ENCODE results near the gene ZFYVE28. TPM values are rescaled to one million over a fixed set of nuclear protein-coding genes. Genes with fewer than 3 reads are reported as not detected.

The ZFYVE28 gene
- total and polyA plus RNA-seq, 2 donors (not counting 1 experiment from before 2014, with no cell fraction given): 5.8 to 12.1 TPM

- Histone ChIP-seq H3K9ac (ENCODE audit: low read length) (no peak overlapping the region), H3K79me2 (ENCODE audit: control insufficient read depth, insufficient read depth, low read length) (no peaks in the 10 kb centered on the region), H3K36me3 (replicated peaks in 1 of 2; ENCODE audit: control extremely low read depth in 1 of 2, control insufficient read depth in 1 of 2, extremely low read depth in 1 of 2, insufficient read depth in 2 of 2, low read length in 1 of 2) (no peaks in the 10 kb centered on the region), H3K4me2 (replicated peaks; ENCODE audit: low read depth, low read length, poor library complexity, severe bottlenecking) (peak overlapping the region; percentile 52), H3K9me3 (ENCODE audit: control extremely low read depth in 1 of 3, control insufficient read depth in 2 of 3, insufficient read depth in 1 of 3, low read length in 2 of 3) (no peaks in the 10 kb centered on the region), H3K4me3 (ENCODE audit: control extremely low read depth in 1 of 5, extremely low read depth in 1 of 5, insufficient read depth in 1 of 5, low read depth in 2 of 5, low read length in 4 of 5) (no peak overlapping the region), H4K20me1 (ENCODE audit: control insufficient read depth, insufficient read depth, low read length, poor library complexity, severe bottlenecking) (no peaks in the 10 kb centered on the region), H2AFZ (ENCODE audit: insufficient read depth, low read depth, low read length, poor library complexity, severe bottlenecking) (no peak overlapping the region), H3K27ac (ENCODE audit: low read length in 2 of 2) (no peak overlapping the region), H3K27me3 (replicated peaks in 1 of 4; ENCODE audit: control extremely low read depth in 1 of 4, control insufficient read depth in 3 of 4, insufficient read depth in 4 of 4, low read length in 3 of 4) (peaks cover 0 to 18% (median 0%) of the 10 kb centered on the region in 4 experiments), H3K4me1 (ENCODE audit: control insufficient read depth in 2 of 2, insufficient read depth in 2 of 2, low read length in 2 of 2) (peaks cover 12 to 14% of the 10 kb centered on the region in 2 donors)
- ChIA-PET POLR2A (no interaction called here), CTCF (no interaction called here)
- DNase-seq (no peak), ATAC-seq (ENCODE audit: low read depth) (no peak)
- peaks cover 15% of the 10 kb centered on the region for H3K4me1 Mint-ChIP-seq
- intact Hi-C loops (cut with micrococcal nuclease): loop anchor here (1.0 kb wide), 1 partner anchor 72 kb away; the partner anchor contains the start of gene MXD4
- H3K27ac Mint-ChIP-seq: peak overlapping the region; percentile 70
- H3K9me3 Mint-ChIP-seq (ENCODE audit: insufficient read depth): no peaks in the 10 kb centered on the region
- peak overlapping the region; percentile 53 for H3K4me3 Mint-ChIP-seq
- peaks cover 5% of the 10 kb centered on the region for H3K27me3 Mint-ChIP-seq
- WGBS (ENCODE audit: insufficient coverage): 74% methylated on average over 28 of the region's 28 CpGs
- TF ChIP-seq EZH2 (IDR thresholded peaks at IDR 0.05; ENCODE audit: borderline replicate concordance, insufficient read depth, low read depth, low read length, poor library complexity, severe bottlenecking) (no peak), CTCF (IDR thresholded peaks at IDR 0.05) (no peak)
Observed at GRCh38 chr4:2333916-2334644, 84.4 kb downstream of the ZFYVE28 start.

DNA sequence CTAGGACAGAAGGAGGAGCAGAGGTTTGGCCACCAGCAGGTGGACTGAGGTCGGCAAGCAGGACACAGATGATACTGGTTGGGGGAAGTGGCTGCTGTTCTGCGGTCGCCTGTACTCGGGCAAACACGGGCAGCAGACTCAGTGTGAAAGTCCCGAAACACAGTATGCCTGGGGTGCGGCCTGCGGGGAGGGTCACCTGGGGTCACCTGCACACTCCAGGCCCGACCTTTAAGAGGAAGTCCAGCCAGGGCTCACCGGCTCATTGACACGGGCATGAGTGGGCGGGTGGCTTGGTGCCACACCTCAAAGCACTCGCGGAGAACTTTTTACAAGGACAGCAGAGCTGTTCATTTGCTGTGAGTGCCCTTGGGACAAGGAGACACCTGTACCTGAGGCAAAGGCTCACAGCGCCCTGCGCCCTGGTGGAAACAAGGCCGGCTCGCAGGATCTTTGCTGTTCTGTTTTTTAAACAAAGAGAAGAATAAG lies 85.0 kb downstream of the ZFYVE28 start:
- H3K4me3 Mint-ChIP-seq: peak overlapping the region; percentile 53

More for the DNA sequence above, 85.0 kb downstream of the ZFYVE28 start:
- Histone ChIP-seq H3K9me3 (ENCODE audit: control extremely low read depth in 1 of 3, control insufficient read depth in 2 of 3, insufficient read depth in 1 of 3, low read length in 2 of 3) (no peaks in the 10 kb centered on the region), H3K27ac (ENCODE audit: low read length in 2 of 2) (no peak overlapping the region), H3K4me1 (ENCODE audit: control insufficient read depth in 2 of 2, insufficient read depth in 2 of 2, low read length in 2 of 2) (peaks cover 12 to 14% of the 10 kb centered on the region in 2 donors), H3K9ac (ENCODE audit: low read length) (no peak overlapping the region), H2AFZ (ENCODE audit: insufficient read depth, low read depth, low read length, poor library complexity, severe bottlenecking) (no peak overlapping the region), H3K79me2 (ENCODE audit: control insufficient read depth, insufficient read depth, low read length) (no peaks in the 10 kb centered on the region), H3K4me2 (replicated peaks; ENCODE audit: low read depth, low read length, poor library complexity, severe bottlenecking) (peak overlapping the region; percentile 52), H3K27me3 (replicated peaks in 1 of 4; ENCODE audit: control extremely low read depth in 1 of 4, control insufficient read depth in 3 of 4, insufficient read depth in 4 of 4, low read length in 3 of 4) (peaks cover 0 to 18% (median 0%) of the 10 kb centered on the region in 4 experiments), H3K4me3 (ENCODE audit: control extremely low read depth in 1 of 5, extremely low read depth in 1 of 5, insufficient read depth in 1 of 5, low read depth in 2 of 5, low read length in 4 of 5) (no peak overlapping the region), H4K20me1 (ENCODE audit: control insufficient read depth, insufficient read depth, low read length, poor library complexity, severe bottlenecking) (no peaks in the 10 kb centered on the region), H3K36me3 (replicated peaks in 1 of 2; ENCODE audit: control extremely low read depth in 1 of 2, control insufficient read depth in 1 of 2, extremely low read depth in 1 of 2, insufficient read depth in 2 of 2, low read length in 1 of 2) (no peaks in the 10 kb centered on the region)
- 33% methylated on average over 18 of the region's 18 CpGs for WGBS (ENCODE audit: insufficient coverage)
- intact Hi-C loops (cut with micrococcal nuclease): loop anchor here (1.0 kb wide), 1 partner anchor 71 kb away; the partner anchor contains the start of gene MXD4
- H3K27ac Mint-ChIP-seq: peak overlapping the region; percentile 70
- H3K27me3 Mint-ChIP-seq: peaks cover 5% of the 10 kb centered on the region
- DNase-seq (peak; percentile 46), ATAC-seq (ENCODE audit: low read depth) (peak; percentile 74)
- CTCF ChIA-PET: no interaction called here
- TF ChIP-seq CTCF (IDR thresholded peaks at IDR 0.05): no peak
- no peak for TF ChIP-seq EZH2 (IDR thresholded peaks at IDR 0.05; ENCODE audit: borderline replicate concordance, insufficient read depth, low read depth, low read length, poor library complexity, severe bottlenecking)
- POLR2A ChIA-PET: no interaction called here
- H3K9me3 Mint-ChIP-seq (ENCODE audit: insufficient read depth): no peaks in the 10 kb centered on the region
- H3K4me1 Mint-ChIP-seq: peaks cover 15% of the 10 kb centered on the region

All from B cell (primary cell).